Ascending aorta (tissue), 2 donors: ENCODE data around the gene ERCC6L. TPM values are rescaled to one million over a fixed set of nuclear protein-coding genes. Genes with fewer than 3 reads are reported as not detected.

Source experiments
- DNase-seq, 2 donors: peaks; one replicate each; pipeline ENCODE4 v3.0.0-alpha.2; 2019; ENCODE audit warnings: low spot score in 2 of 2
- H3K27ac ChIP-seq, 2 donors: fragments of 200-600 bp; sonication (generic); one replicate each; pipeline ENCODE4 v1.5.1; 2016 to 2017; ENCODE audit warnings: mild to moderate bottlenecking in 1 of 2
- H3K27me3 ChIP-seq: fragments of 200-600 bp; sonication (generic); one replicate; pipeline ENCODE4 v1.5.1; 2017
- H3K36me3 ChIP-seq, 2 donors: fragments of 200-600 bp; sonication (generic); one replicate each; pipeline ENCODE4 v1.5.1; 2016
- H3K4me1 ChIP-seq, 2 donors: fragments of 200-600 bp; sonication (generic); one replicate each; pipeline ENCODE4 v1.5.1; 2016 to 2017; ENCODE audit warnings: mild to moderate bottlenecking in 1 of 2
- H3K4me3 ChIP-seq, 2 donors: fragments of 200-600 bp; sonication (generic); one replicate each; pipeline ENCODE4 v1.5.1; 2016 to 2017; ENCODE audit warnings: mild to moderate bottlenecking in 1 of 2
- H3K9me3 ChIP-seq, 2 donors: fragments of 200-600 bp; sonication (generic); one replicate each; pipeline ENCODE4 v1.5.1; 2016
- CTCF ChIP-seq, 3 experiments: fragments of 200-600 bp in 2 of 3; fragments of 450-650 bp in 1 of 3; sonication (generic) in 2 of 3; IDR thresholded peaks; one replicate each; pipeline ENCODE4 v1.5.1; 2016 to 2019; ENCODE audit warnings: antibody characterized with exemption in 3 of 3, mild to moderate bottlenecking in 1 of 3, moderate library complexity in 1 of 3
- intact Hi-C: fragments of 100-400 bp; cut with DNase I; formaldehyde crosslinking; loops from one replicate; pipeline ENCODE4 v1.15.1; 2023
- total RNA-seq: library from RNA; depleted of rRNA; stranded (reverse); fragments of >200 nt; gene quantifications from one replicate; pipeline ENCODE4 v1.1.0, GENCODE V29; 2016

ERCC6L gene
- total RNA-seq, 1 donor from 2014 or later, result not detected

GRCh38 chrX:72205706-72206105 lies 33.1 kb downstream of the ERCC6L start:
- intact Hi-C loops, result no loop called here
- H3K27ac ChIP-seq, result no peak overlapping the region
- H3K4me1 ChIP-seq, result no peaks in the 10 kb centered on the region
- DNase-seq, result no peak
- peaks cover 0 to 8% of the 10 kb centered on the region in 2 donors for H3K36me3 ChIP-seq
- no peaks in the 10 kb centered on the region for H3K9me3 ChIP-seq
- TF ChIP-seq CTCF (IDR thresholded peaks at IDR 0.05), result no peak
- no peak overlapping the region for H3K4me3 ChIP-seq
- no peaks in the 10 kb centered on the region for H3K27me3 ChIP-seq

DNA sequence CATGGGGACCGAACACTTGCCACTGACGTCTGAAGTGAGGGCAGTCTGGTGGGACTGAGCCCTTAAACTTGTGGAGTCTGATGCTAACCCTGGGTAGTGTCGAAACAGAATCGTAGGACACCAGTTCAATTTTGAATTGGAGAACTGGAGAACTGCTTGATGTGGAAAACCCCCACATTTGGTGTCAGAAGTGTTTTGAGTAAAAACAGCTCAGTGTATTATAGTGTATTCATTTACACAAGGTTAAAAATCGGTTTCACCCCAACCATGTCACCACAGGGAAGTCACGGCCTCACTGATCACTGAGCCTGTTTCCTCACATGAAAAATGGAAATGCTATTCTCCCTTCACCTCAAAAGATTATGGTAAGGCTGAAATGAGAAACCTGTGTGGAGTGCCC lies 35.4 kb downstream of the ERCC6L start:
- H3K27ac ChIP-seq, result no peak overlapping the region
- no peak for DNase-seq
- H3K27me3 ChIP-seq, result no peaks in the 10 kb centered on the region
- H3K9me3 ChIP-seq, result no peaks in the 10 kb centered on the region
- H3K4me1 ChIP-seq, result no peaks in the 10 kb centered on the region
- no peak overlapping the region for H3K4me3 ChIP-seq
- intact Hi-C loops, result no loop called here
- no peak for TF ChIP-seq CTCF (IDR thresholded peaks at IDR 0.05)
- H3K36me3 ChIP-seq, result peaks cover 0 to 17% of the 10 kb centered on the region in 2 donors

DNA sequence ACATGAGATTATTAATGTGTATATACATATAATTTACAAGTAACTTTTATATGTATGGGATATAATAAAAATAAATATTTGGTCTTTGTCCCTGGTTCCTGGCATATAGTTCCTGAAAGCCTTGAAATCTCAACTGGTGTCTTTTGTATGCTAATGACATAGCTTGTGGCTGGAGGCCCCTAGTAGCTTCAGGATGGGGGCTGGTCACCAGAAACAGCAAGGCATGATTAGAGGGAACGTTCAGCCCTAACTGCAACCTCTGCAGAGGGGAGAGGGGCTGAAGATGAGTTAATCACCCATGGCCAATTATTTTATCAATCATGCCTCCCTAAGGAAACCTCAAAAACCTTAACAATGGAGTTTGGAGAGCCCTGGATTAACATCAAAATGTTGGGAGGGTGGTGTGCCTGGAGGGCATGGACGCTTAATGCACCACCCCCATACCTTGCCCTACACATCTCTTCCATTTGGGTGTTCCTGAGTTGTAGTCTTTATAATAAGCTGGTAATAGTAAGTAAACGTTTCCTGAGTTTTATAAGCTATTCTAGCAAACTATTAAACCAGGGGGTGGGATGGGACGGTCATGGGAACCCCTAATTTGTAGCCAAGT lies 35.9 kb downstream of the ERCC6L start:
- no peaks in the 10 kb centered on the region for H3K9me3 ChIP-seq
- no peaks in the 10 kb centered on the region for H3K4me1 ChIP-seq
- no peak overlapping the region for H3K4me3 ChIP-seq
- no peak for DNase-seq
- no peak overlapping the region for H3K27ac ChIP-seq
- H3K27me3 ChIP-seq, result no peaks in the 10 kb centered on the region
- intact Hi-C loops, result no loop called here
- no peak for TF ChIP-seq CTCF (IDR thresholded peaks at IDR 0.05)
- peaks cover 0 to 19% of the 10 kb centered on the region in 2 donors for H3K36me3 ChIP-seq

GRCh38 chrX:72201836-72202536 lies 36.8 kb downstream of the ERCC6L start:
- Histone ChIP-seq H3K27ac (no peak overlapping the region), H3K9me3 (no peaks in the 10 kb centered on the region), H3K4me3 (no peak overlapping the region), H3K27me3 (no peaks in the 10 kb centered on the region), H3K36me3 (peaks cover 0 to 26% of the 10 kb centered on the region in 2 donors), H3K4me1 (no peaks in the 10 kb centered on the region)
- intact Hi-C loops, result no loop called here
- DNase-seq, result no peak
- TF ChIP-seq CTCF (IDR thresholded peaks at IDR 0.05), result no peak

DNA sequence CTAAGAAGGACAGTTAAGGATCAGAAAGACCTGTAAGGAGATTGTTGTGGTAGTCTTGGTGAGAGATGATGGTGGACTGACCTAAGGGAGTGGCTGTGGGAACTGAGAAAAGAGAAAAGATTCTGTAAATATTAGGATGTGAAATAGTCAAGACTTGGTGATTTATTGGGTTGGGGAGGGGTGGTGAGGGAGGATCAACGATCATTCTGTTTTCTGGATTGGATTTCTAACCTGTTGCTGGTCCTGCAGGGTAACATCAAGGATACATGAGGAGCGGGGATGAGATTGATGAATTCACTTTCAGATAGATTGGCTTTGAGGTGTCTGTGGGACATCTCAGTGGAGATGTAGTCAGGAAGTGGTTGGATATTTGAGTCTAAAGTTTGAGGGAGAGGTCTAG lies 55.9 kb downstream of the ERCC6L start:
- H3K4me1 ChIP-seq, result peaks cover 0 to 4% of the 10 kb centered on the region in 2 donors
- no peaks in the 10 kb centered on the region for H3K9me3 ChIP-seq
- peaks cover 0 to 10% of the 10 kb centered on the region in 2 donors for H3K36me3 ChIP-seq
- no peaks in the 10 kb centered on the region for H3K27me3 ChIP-seq
- TF ChIP-seq CTCF (IDR thresholded peaks at IDR 0.05), result no peak
- DNase-seq, result no peak
- peak overlapping the region in 1 of 2 donors; percentile 71 for H3K4me3 ChIP-seq
- intact Hi-C loops, result loop anchor here (5.0 kb wide), 2 partner anchors 166 to 186 kb away; no protein-coding TSS in a partner anchor
- H3K27ac ChIP-seq, result no peak overlapping the region
